ENCODE measurements around the gene ERMAP.

GRCh38 chr1:42788021-42788420 is 28.9 kb upstream of the ERMAP start:
- TF ChIP-seq CTCF (IDR thresholded peaks at IDR 0.05) (no peak), POLR2AphosphoS5 (IDR thresholded peaks at IDR 0.05) (no peak), POLR2A (IDR thresholded peaks at IDR 0.05) (no peak)
